Stimulated activated naive B cell treated with anti-CD40 and anti-IgM and Interleukin-4, amounts not matched to agents 10 μg/mL and 1 μg/mL and 100 μg/mL, for 72 hours (primary cell): ENCODE data around the gene LRP8.

Experiments used
- ATAC-seq, 2 donors: fragments of 150-1000 bp; cut with Tn5 transposase; replicated peaks; 2 replicates each; pipeline ENCODE4 v1.10.0; 2021; ENCODE audit warnings: moderate library complexity in 1 of 2
- DNase-seq: peaks from one replicate; pipeline ENCODE4 v3.0.0; 2021
- H3K27ac Mint-ChIP-seq: one replicate; pipeline ENCODE4 v1.8.0; 2022; ENCODE audit warnings: mild to moderate bottlenecking, mixed read lengths
- H3K27me3 Mint-ChIP-seq, 2 donors: one replicate each; pipeline ENCODE4 v1.8.0; 2022; ENCODE audit warnings: mixed read lengths in 2 of 2
- H3K36me3 Mint-ChIP-seq, 2 donors: one replicate each; pipeline ENCODE4 v1.8.0; 2022; ENCODE audit warnings: mixed read lengths in 2 of 2, mild to moderate bottlenecking in 1 of 2
- H3K4me1 Mint-ChIP-seq, 2 donors: one replicate each; pipeline ENCODE4 v1.8.0; 2022; ENCODE audit warnings: mixed read lengths in 2 of 2, mild to moderate bottlenecking in 1 of 2
- H3K4me3 Mint-ChIP-seq, 2 donors: one replicate each; pipeline ENCODE4 v1.8.0; 2022; ENCODE audit warnings: mild to moderate bottlenecking in 2 of 2, mixed read lengths in 2 of 2, moderate library complexity in 1 of 2
- H3K9me3 Mint-ChIP-seq, 2 donors: one replicate each; pipeline ENCODE4 v1.8.0; 2022; ENCODE audit warnings: mixed read lengths in 2 of 2, mild to moderate bottlenecking in 1 of 2

LRP8 gene

GRCh38 chr1:53262000-53262399 lies 65.9 kb downstream of the LRP8 start:
- H3K4me3 Mint-ChIP-seq, result no peak overlapping the region
- ATAC-seq (no peak), DNase-seq (no peak)
- H3K27me3 Mint-ChIP-seq, result no peaks in the 10 kb centered on the region
- peaks cover 0 to 1% of the 10 kb centered on the region in 2 donors for H3K4me1 Mint-ChIP-seq
- no peaks in the 10 kb centered on the region for H3K9me3 Mint-ChIP-seq
- H3K27ac Mint-ChIP-seq, result no peak overlapping the region
- peaks cover 75 to 91% of the 10 kb centered on the region in 2 donors for H3K36me3 Mint-ChIP-seq

DNA sequence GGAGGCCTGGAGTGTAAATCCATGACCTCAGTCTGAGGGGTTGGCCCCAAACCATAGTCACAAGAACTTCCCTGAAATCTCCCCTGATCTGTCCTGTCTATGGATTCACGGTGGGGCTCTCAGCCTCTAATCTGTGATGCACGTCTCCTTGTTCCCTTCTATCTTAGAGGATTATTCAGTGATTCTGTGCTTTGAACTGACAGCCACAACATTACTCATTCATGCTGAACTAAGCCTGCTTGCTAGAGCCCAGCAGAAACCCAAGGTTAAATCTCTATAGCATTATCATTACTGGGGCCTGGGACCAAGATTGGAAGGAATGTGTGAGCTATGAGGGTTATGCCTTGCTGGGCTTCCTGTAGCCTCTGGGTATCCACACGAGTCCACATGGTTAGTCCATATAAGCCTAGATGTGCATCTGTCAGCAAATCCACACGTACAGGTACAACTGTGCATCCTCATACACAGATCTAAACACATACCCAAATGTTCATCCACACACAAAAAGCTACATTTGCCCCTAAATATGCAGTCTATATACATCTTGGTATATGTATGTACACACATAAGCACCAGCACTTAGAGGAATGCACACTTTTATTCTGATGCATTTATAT lies 67.1 kb downstream of the LRP8 start:
- H3K27ac Mint-ChIP-seq, result no peak overlapping the region
- H3K4me1 Mint-ChIP-seq, result peaks cover 0 to 1% of the 10 kb centered on the region in 2 donors
- H3K36me3 Mint-ChIP-seq, result peaks cover 69 to 85% of the 10 kb centered on the region in 2 donors
- H3K9me3 Mint-ChIP-seq, result no peaks in the 10 kb centered on the region
- ATAC-seq, result no peak
- DNase-seq, result no peak
- H3K4me3 Mint-ChIP-seq, result no peak overlapping the region
- H3K27me3 Mint-ChIP-seq, result no peaks in the 10 kb centered on the region

DNA sequence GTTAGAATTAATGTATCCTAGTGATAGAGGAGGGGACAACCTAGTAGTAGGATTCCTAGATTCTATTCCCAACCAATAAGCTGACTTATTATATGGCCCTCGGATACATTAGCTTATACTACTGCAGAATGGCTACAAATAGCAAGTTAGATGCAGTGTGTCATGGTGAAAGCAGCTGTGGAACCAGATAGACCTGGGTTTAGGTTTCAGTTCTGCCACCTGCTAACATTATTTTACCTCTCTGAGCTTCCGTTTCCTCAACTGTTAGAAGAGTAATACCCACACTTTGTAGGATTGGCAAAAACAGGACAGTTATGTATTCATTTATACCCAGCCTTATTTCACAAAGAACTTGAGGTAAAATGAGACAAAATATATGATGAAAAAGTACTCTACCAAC lies 67.9 kb downstream of the LRP8 start:
- H3K36me3 Mint-ChIP-seq, result peaks cover 64 to 81% of the 10 kb centered on the region in 2 donors
- H3K4me1 Mint-ChIP-seq, result peaks cover 0 to 1% of the 10 kb centered on the region in 2 donors
- no peaks in the 10 kb centered on the region for H3K27me3 Mint-ChIP-seq
- no peaks in the 10 kb centered on the region for H3K9me3 Mint-ChIP-seq
- no peak overlapping the region for H3K27ac Mint-ChIP-seq
- no peak for DNase-seq
- ATAC-seq, result peak; percentile 25
- no peak overlapping the region for H3K4me3 Mint-ChIP-seq

GRCh38 chr1:53258216-53258615 lies 69.7 kb downstream of the LRP8 start:
- Mint-ChIP-seq H3K27me3 (no peaks in the 10 kb centered on the region), H3K4me1 (peaks cover 0 to 1% of the 10 kb centered on the region in 2 donors), H3K27ac (no peak overlapping the region), H3K9me3 (no peaks in the 10 kb centered on the region), H3K36me3 (peaks cover 64 to 79% of the 10 kb centered on the region in 2 donors), H3K4me3 (no peak overlapping the region)
- ATAC-seq (no peak), DNase-seq (no peak)

DNA sequence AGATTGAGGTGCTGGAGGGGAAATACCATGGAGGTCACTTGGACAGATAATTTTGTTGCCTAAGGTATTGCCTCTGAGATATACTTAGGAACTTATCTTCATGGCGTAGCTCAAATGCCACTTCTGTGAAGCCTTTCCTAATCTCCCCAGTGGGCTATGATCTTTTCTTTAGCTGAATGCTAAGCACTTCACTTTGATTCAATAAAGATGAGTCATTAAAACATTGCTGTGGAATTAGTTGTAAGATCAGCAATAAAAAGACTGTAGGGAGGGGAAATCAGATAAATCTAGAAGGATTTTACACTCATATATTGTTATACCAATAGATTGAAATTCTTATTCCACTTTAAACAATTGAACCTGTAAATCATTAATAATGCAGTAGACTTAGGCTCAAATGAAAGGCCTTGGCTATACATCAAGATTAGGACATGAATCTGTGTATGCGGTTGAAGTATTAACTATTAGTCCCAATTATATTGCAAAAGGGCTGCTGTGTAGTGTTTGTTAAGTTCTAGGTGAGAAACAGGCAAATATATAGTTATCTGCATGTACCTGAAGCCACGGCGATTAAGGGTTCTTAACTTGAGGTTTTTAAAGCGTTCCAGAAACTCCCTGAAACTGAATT lies 70.3 kb downstream of the LRP8 start:
- no peak overlapping the region for H3K4me3 Mint-ChIP-seq
- no peaks in the 10 kb centered on the region for H3K9me3 Mint-ChIP-seq
- no peak for DNase-seq
- H3K4me1 Mint-ChIP-seq, result peaks cover 0 to 1% of the 10 kb centered on the region in 2 donors
- H3K27me3 Mint-ChIP-seq, result no peaks in the 10 kb centered on the region
- ATAC-seq, result no peak
- no peak overlapping the region for H3K27ac Mint-ChIP-seq
- peaks cover 59 to 78% of the 10 kb centered on the region in 2 donors for H3K36me3 Mint-ChIP-seq

DNA sequence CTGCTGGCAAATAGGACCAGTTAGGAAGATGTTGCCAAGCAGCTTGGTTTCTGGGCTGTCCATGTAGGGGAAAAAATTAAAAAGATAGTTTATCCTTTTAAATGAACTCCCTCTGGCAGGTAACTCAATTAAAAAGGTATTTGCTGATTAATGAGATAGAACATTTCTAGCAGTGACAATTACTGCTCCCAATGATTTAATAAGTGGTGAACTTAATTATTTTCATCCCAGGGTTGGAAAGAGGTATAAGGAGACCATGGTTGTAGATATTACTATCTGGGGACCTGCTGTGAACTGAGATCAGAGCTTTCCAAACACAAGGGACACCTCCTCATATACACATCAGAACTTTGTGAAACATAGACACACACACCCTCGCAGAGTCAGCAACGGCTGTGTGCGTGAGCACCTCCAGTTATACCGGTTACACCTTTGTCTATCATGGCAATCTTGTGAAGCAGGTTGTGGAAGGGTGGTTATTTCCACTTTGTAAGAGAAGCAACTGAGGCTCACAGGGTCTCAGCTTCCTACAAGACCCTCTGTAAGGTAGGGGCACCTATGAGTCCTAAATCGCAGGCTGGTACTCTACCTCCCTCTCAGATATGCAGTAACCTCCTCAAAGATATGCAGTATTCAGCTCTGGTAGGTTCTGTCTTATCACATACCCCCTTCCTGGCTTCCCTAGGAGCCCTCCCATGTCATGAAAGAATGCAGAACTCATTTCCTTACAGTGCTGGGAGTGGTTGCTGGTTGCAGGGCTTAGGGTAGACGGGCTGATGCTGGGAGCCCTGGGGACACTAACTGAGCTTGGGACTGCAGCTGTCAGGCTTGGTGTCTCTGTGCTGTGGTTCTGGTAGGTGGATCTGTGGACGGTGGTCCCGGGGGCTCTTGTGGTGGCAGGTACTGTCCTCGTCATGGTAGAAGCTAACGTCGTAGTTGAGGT lies 71.1 kb downstream of the LRP8 start:
- no peaks in the 10 kb centered on the region for H3K27me3 Mint-ChIP-seq
- H3K9me3 Mint-ChIP-seq, result no peaks in the 10 kb centered on the region
- DNase-seq, result no peak
- ATAC-seq, result no peak
- H3K36me3 Mint-ChIP-seq, result peaks cover 59 to 74% of the 10 kb centered on the region in 2 donors
- H3K4me1 Mint-ChIP-seq, result peaks cover 0 to 1% of the 10 kb centered on the region in 2 donors
- no peak overlapping the region for H3K27ac Mint-ChIP-seq
- no peak overlapping the region for H3K4me3 Mint-ChIP-seq

DNA sequence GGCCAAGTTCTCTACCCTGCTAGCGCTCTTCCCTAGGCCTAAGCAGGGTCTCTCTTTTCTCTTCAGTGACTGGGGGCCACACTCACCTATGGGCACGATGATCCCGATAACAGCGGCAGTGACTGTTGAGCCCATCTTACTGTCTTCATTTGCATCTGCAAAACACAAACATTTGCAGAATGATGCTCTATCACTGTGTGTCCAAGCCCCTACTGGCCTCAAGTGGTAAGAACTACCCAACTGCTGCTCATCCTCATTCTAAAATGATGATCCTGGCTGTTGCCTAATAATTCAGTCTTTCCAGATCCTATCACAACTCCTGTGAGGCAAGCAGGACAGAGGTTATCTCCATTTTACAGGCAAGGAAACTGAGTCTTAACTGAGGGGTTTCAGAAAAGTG lies 72.8 kb downstream of the LRP8 start:
- no peak for DNase-seq
- Mint-ChIP-seq H3K9me3 (no peaks in the 10 kb centered on the region), H3K36me3 (peaks cover 65 to 75% of the 10 kb centered on the region in 2 donors), H3K4me1 (no peaks in the 10 kb centered on the region), H3K27me3 (no peaks in the 10 kb centered on the region), H3K4me3 (no peak overlapping the region), H3K27ac (no peak overlapping the region)
- no peak for ATAC-seq

- H3K4me3 Mint-ChIP-seq, result no peak overlapping the region
- H3K36me3 Mint-ChIP-seq, result peaks cover 66 to 75% of the 10 kb centered on the region in 2 donors
- H3K9me3 Mint-ChIP-seq, result no peaks in the 10 kb centered on the region
- peaks cover 0 to 1% of the 10 kb centered on the region in 2 donors for H3K4me1 Mint-ChIP-seq
- no peaks in the 10 kb centered on the region for H3K27me3 Mint-ChIP-seq
- no peak for DNase-seq
- no peak for ATAC-seq
- H3K27ac Mint-ChIP-seq, result peak overlapping the region; percentile 31
Measured at GRCh38 chr1:53254011-53254640, 73.7 kb downstream of the LRP8 start.

- DNase-seq, result no peak
- H3K27me3 Mint-ChIP-seq, result no peaks in the 10 kb centered on the region
- H3K9me3 Mint-ChIP-seq, result no peaks in the 10 kb centered on the region
- no peak for ATAC-seq
- H3K36me3 Mint-ChIP-seq, result peaks cover 70 to 77% of the 10 kb centered on the region in 2 donors
- no peak overlapping the region for H3K4me3 Mint-ChIP-seq
- no peak overlapping the region for H3K27ac Mint-ChIP-seq
- H3K4me1 Mint-ChIP-seq, result peaks cover 10 to 27% of the 10 kb centered on the region in 2 donors
Measured at GRCh38 chr1:53250325-53250724, 77.5 kb downstream of the LRP8 start.

- H3K36me3 Mint-ChIP-seq, result peaks cover 71 to 77% of the 10 kb centered on the region in 2 donors
- H3K4me1 Mint-ChIP-seq, result peaks cover 11 to 27% of the 10 kb centered on the region in 2 donors
- DNase-seq (no peak), ATAC-seq (no peak)
- no peak overlapping the region for H3K27ac Mint-ChIP-seq
- H3K4me3 Mint-ChIP-seq, result no peak overlapping the region
- no peaks in the 10 kb centered on the region for H3K27me3 Mint-ChIP-seq
- H3K9me3 Mint-ChIP-seq, result no peaks in the 10 kb centered on the region
Measured at GRCh38 chr1:53249706-53250105, 78.2 kb downstream of the LRP8 start.

DNA sequence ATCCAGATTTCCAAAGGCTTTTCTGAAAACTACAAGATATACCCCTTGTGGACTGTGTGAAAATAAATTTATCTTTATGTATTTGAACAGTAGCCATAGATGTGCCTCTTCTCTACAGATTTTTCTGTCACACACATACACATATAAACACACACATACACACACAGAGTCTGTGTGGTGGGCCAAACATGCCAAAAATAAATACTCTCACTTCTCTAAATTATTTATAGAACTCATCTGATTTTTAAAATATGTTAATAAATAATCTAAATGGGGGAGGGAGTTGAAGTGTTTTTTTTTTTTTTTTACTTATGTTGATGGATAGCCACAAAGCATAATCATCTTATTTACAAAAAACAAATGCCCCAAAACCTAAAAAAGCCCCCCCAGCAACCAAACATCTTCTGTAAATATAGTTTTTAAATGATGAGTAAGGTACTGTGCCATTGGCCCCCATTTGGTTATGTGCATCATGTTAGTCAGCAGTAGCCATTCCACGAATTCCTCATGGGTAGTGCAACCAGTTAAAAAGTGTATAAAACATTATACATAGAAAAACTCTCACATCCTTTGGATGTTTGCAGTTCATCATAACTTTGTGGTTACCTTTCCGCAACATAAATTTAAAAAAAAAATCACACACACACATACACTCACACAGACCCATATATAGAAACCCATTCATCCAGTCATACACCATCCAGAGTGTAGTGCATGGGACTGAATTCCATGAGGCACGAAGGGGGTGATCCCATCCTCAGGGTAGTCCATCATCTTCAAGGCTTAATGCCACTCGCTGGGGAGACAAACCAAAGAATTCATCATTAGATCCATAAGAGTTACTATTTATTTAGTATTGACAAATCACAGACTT lies 81.4 kb downstream of the LRP8 start:
- Mint-ChIP-seq H3K9me3 (no peaks in the 10 kb centered on the region), H3K27ac (no peak overlapping the region), H3K27me3 (no peaks in the 10 kb centered on the region), H3K4me3 (no peak overlapping the region), H3K4me1 (peaks cover 15 to 36% of the 10 kb centered on the region in 2 donors), H3K36me3 (peaks cover 56 to 63% of the 10 kb centered on the region in 2 donors)
- ATAC-seq (peak in 1 of 2 donors; percentile 43), DNase-seq (no peak)

GRCh38 chr1:53244141-53244540 lies 83.7 kb downstream of the LRP8 start:
- Mint-ChIP-seq H3K36me3 (peaks cover 33 to 39% of the 10 kb centered on the region in 2 donors), H3K27ac (no peak overlapping the region), H3K9me3 (no peaks in the 10 kb centered on the region), H3K4me1 (peaks cover 16 to 36% of the 10 kb centered on the region in 2 donors), H3K4me3 (no peak overlapping the region), H3K27me3 (no peaks in the 10 kb centered on the region)
- DNase-seq (no peak), ATAC-seq (no peak)

- H3K9me3 Mint-ChIP-seq, result no peaks in the 10 kb centered on the region
- H3K27ac Mint-ChIP-seq, result no peak overlapping the region
- no peaks in the 10 kb centered on the region for H3K27me3 Mint-ChIP-seq
- no peak overlapping the region for H3K4me3 Mint-ChIP-seq
- H3K4me1 Mint-ChIP-seq, result peaks cover 17 to 43% of the 10 kb centered on the region in 2 donors
- DNase-seq (no peak), ATAC-seq (no peak)
- H3K36me3 Mint-ChIP-seq, result peaks cover 27 to 31% of the 10 kb centered on the region in 2 donors
Measured at GRCh38 chr1:53242381-53242780, 85.5 kb downstream of the LRP8 start.
